A549 treated with CpdA at 1 μM for 4 hours (cell line): ENCODE results near the gene KIF18B. TPM values are rescaled to one million over a fixed set of nuclear protein-coding genes. Genes with fewer than 3 reads are reported as not detected.

ENCODE experiments used
- total RNA-seq: library from RNA; stranded (reverse); fragments of 200-300 nt; extraction: Qiagen RNA extraction; gene quantifications from 5 replicates; pipeline ENCODE4 v1.2.3, GENCODE V29; 2022; ENCODE audit warnings: low read depth

The KIF18B gene
- total RNA-seq, result 34.7 to 40.7 TPM (median 40.0 TPM) in 5 replicates

DNA sequence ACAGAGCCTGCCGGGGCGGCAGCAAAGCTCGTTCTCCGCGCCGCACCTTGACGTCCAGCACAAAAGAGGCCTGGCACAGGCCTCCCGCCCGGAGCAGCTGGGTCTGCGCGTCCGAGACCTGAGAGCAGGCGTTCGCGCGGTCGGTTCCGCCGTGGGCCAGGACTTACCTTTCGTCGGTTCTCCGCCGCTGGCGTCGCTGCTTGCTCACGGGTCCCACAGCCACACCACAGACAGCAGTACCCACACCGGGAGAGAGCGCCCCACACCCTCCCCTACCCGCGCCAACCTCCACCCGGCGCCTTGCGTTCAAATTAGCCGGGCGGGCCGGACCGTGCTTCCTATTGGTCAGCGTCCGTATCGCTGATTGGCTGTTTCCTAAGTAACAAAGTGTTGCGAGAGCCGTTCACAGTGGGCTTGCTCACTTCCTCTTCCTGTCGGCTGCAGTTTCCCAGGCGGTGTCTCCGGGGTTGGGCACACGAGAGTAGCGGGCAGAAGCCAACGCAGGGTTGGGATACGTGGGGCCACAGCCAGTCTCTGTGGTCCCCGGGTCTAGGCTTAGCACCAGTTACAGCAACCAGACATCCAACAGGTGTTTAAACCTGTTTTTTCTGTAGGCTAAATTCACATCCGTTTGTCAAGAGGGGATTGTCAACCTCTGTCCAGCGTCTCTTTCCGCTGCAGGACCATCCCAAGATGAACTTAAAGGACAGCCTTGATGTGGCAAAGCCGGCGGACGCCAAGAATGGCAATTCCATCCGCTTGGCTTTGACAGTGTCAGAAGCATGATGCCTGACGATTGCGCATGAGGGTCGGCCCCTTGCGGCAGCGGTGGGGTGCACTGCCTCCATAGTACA is at the start of gene KIF18B:
KIF18B (minus strand) TSS at position 313 of the 854 bp plus-strand sequence. CDS start 11,429 bp downstream, outside the sequence.

DNA sequence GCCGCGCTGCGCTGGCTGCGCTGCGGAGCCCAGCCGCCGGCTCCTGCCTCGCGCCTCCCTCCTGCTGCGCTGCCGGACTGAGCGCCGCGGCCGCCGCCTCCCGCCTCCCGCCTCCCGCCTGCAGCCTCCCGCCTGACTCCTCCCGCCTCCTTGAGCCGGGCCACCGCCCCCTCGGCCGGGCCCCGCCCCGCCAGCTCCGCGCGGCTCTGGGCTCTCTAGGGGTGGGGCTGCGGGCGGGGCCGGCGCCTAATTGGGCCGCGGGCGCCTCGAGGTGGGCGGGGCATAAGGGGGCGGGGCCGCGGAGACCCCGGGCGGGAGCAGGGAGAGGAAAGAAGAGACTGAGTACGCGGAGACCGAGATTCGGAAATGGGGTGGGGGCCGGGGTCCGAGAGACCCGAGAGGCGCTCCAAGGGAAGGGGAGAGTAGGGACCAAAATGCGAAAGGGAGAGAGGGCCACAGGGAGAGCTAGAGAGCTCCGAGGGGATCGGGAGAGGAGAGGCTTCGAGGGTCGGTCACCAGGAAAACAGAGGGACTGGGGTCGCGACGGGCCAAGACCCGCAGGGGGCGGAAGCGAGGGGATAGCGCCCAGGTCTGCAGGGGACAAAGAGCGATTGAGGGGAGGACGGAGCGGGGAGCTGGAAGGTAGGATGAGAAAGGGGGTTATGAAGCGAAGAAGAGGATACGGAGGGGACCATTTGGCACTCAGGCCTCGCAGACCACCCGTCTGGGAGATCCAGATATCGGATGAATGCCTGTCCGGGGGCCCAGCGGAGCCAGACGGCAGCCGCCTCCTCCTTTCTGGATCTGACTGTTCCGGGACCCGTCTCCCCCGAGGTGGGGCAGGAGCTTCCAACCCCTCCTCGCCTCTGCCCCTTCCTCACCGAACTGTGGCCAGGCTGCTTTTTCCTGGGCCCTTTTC is 20.9 kb upstream of the KIF18B start, which contains the start of gene C1QL1:
C1QL1 (minus strand) TSS at position 79 of the 919 bp plus-strand sequence. CDS start 255 bp downstream, outside the sequence.

DNA sequence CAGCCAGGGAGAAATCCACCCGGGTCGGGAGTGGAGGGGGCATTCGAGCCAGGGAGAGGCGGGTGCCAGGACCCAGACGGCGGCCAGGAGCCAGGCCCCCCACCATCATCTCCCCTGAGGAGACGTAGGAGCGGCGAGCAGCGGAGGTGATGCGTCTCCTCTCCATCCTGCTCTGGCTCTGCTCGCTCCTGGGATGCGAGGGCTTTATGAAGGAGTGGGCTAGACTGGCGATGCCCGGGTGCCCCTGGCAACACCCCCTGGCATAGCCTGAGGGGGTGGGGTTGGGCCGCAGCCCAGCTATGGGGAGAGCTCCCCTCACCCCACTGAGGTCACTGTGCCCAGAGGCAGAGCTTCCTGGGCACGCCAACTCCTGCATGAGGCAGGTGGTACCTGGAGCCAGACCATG is 32.2 kb downstream of the KIF18B start, which contains the start of gene GFAP:
GFAP (minus strand) TSS at position 180 of the 406 bp plus-strand sequence; CDS start at position 166, 14 bp downstream.

DNA sequence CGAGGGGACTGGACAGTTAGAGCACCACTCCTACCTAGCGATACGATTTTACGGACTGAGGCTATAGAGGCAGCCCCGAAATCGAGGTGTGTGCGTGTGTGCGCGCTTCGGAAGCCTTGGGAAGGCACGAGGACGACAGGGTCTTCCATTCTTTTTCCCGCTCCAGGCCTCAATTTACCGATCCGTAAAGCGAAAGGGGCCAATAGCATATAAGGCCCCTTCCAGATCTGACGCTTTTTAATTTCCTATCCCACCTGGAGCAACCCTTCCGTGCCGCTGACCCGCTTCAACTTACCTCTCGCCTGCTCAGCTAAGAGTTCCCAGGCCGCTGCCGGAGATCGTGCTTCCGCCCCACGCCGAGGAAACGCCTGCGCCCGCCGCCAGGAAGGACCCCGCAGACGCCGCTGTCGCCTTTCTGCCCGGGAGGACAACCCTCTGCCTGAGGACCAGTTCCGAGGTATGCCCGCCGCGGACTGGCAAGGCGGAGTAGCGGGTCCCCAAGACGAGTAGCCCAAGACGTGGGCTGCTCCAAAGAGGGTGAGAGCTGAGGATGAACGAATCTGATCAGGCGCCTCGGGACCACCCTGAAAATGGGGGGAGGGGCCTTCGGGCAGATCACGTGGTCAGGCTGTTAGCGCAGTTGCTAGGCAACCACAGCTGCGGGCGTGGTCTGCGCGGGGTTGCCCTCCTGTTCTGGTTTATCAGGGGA is 48.3 kb downstream of the KIF18B start, which contains the start of gene EFTUD2:
EFTUD2 (minus strand) TSS at position 372 of the 709 bp plus-strand sequence. CDS start 4,924 bp downstream, outside the sequence.

Other genes with a start within 250 kb of the KIF18B start
- gene DBF4B, start 239.1 kb downstream of the KIF18B start, total RNA-seq, result 25.9 to 31.9 TPM (median 29.8 TPM) in 5 replicates
- 1.7 to 2.1 TPM (median 1.9 TPM) in 5 replicates for gene ADAM11, start 188.8 kb downstream of the KIF18B start, total RNA-seq
- gene GJC1, start 117.5 kb downstream of the KIF18B start, total RNA-seq, result 30.8 to 42.4 TPM (median 36.4 TPM) in 5 replicates
- gene HIGD1B, start 99.9 kb downstream of the KIF18B start, total RNA-seq, result not detected in 5 replicates
- 153 to 208 TPM (median 162 TPM) in 5 replicates for gene EFTUD2, start 48.3 kb downstream of the KIF18B start, total RNA-seq
- gene GFAP, start 32.3 kb downstream of the KIF18B start, total RNA-seq, result 0.39 to 2.0 TPM (median 1.0 TPM) in 5 replicates
- 14.5 to 33.6 TPM (median 29.8 TPM) in 5 replicates for gene C1QL1, start 20.5 kb upstream of the KIF18B start, total RNA-seq
- 16.9 to 23.2 TPM (median 21.8 TPM) in 5 replicates for gene DCAKD, start 103.9 kb upstream of the KIF18B start, total RNA-seq
- 173 to 447 TPM (median 176 TPM) in 5 replicates for gene NMT1, start 113.5 kb upstream of the KIF18B start, total RNA-seq
- 154 to 216 TPM (median 189 TPM) in 5 replicates for gene PLCD3, start 184.7 kb upstream of the KIF18B start, total RNA-seq
- gene ACBD4, start 187.9 kb upstream of the KIF18B start, total RNA-seq, result 6.1 to 10.0 TPM (median 8.1 TPM) in 5 replicates
- 46.7 to 62.6 TPM (median 54.8 TPM) in 5 replicates for gene HEXIM1, start 200.7 kb upstream of the KIF18B start, total RNA-seq
- gene HEXIM2, start 214.1 kb upstream of the KIF18B start, total RNA-seq, result 13.6 to 18.7 TPM (median 18.0 TPM) in 5 replicates